Heart left ventricle (tissue), 16 donors: ENCODE measurements around the gene GALM. TPM values are rescaled to one million over a fixed set of nuclear protein-coding genes. Genes with fewer than 3 reads are reported as not detected.
"Not testable (repeated sequence)": the region's sequence is repeated elsewhere in the genome, so short reads cannot be mapped to it uniquely, and the experiment has no call there.

ENCODE experiments used
- ATAC-seq, 4 donors: fragments of 200-7000 bp; cut with Tn5 transposase; one replicate each; pipeline ENCODE4 v1.9.1; 2020 to 2022; ENCODE audit warnings: moderate library complexity in 4 of 4, mild to moderate bottlenecking in 3 of 4, moderate number of reproducible peaks in 1 of 4
- DNase-seq, 5 donors: peaks; one replicate each; pipeline ENCODE4 v3.0.0-alpha.2; 2020
- H3K27ac ChIP-seq, 12 donors: fragments of 200-600 bp; sonication (generic) in 4 of 12; one replicate each; pipeline versions ENCODE4 v1.5.0 to v1.8.0; 2016 to 2022; ENCODE audit warnings: mild to moderate bottlenecking in 2 of 12
- H3K27me3 ChIP-seq, 9 donors: fragments of 200-600 bp; sonication (generic) in 2 of 9; one replicate each; pipeline versions ENCODE4 v1.5.1 to v1.8.0; 2016 to 2022; ENCODE audit warnings: mild to moderate bottlenecking in 3 of 9
- H3K36me3 ChIP-seq, 9 donors: fragments of 200-600 bp; sonication (generic) in 2 of 9; one replicate each; pipeline versions ENCODE4 v1.5.0 to v1.8.0; 2018 to 2022; ENCODE audit warnings: mild to moderate bottlenecking in 2 of 9
- H3K4me1 ChIP-seq, 12 donors: fragments of 200-600 bp; sonication (generic) in 4 of 12; one replicate each; pipeline versions ENCODE4 v1.5.0 to v1.8.0; 2016 to 2022; ENCODE audit warnings: mild to moderate bottlenecking in 3 of 12
- H3K4me3 ChIP-seq, 12 donors: fragments of 200-600 bp; sonication (generic) in 4 of 12; one replicate each; pipeline versions ENCODE4 v1.5.0 to v1.8.0; 2017 to 2022; ENCODE audit warnings: mild to moderate bottlenecking in 9 of 12, moderate library complexity in 4 of 12
- H3K9me3 ChIP-seq, 12 donors: fragments of 200-600 bp; sonication (generic) in 4 of 12; one replicate each; pipeline versions ENCODE4 v1.5.0 to v1.8.0; 2016 to 2022; ENCODE audit warnings: mild to moderate bottlenecking in 1 of 12
- CTCF ChIP-seq, 12 donors: fragments of 200-600 bp; sonication (generic) in 4 of 12; IDR thresholded peaks; one replicate each; pipeline versions ENCODE4 v1.5.0 to v1.8.0; 2018 to 2022; ENCODE audit warnings: antibody characterized with exemption in 12 of 12, mild to moderate bottlenecking in 5 of 12
- POLR2A ChIP-seq, 2 donors: fragments of 450-650 bp; IDR thresholded peaks; one replicate each; pipeline ENCODE4 v1.6.1; 2017; ENCODE audit warnings: antibody characterized with exemption in 2 of 2, mild to moderate bottlenecking in 2 of 2, moderate library complexity in 2 of 2
- WGBS, 4 donors: extraction: QIAGEN DNeasy Blood & Tissue Kit in 2 of 4; methylation state at CpG; one replicate each; pipeline versions ENCODE4 v1.1.5 to v1.1.7; 2013 to 2018; 5-methylcytosine and 5-hydroxymethylcytosine counted together
- intact Hi-C, 10 donors: fragments of 100-400 bp; cut with DNase I; formaldehyde crosslinking; loops; one replicate each; pipeline versions ENCODE4 v1.11.1 to v1.14.2; 2022
- polyA plus RNA-seq, 2 donors: library from polyadenylated mRNA; stranded (reverse); fragments of 200-250 nt; gene quantifications; one replicate each; pipeline ENCODE4 v1.2.3, GENCODE V29; 2013
- total RNA-seq, 9 donors: library from RNA; depleted of rRNA in 2 of 9; stranded (reverse); fragments of >200 nt in 2 of 9; fragmentation: NEBNext Ultra II Directional in 3 of 9; extraction: Animal tissue kit (Norgen Biotek cat#: 25700) in 3 of 9; gene quantifications; one replicate each; pipeline versions ENCODE4 v1.1.0 to v1.2.4, GENCODE V29; 2016 to 2023
- donor health status: ischemic (EF 13 %, LVEDD 7.1; RV severe dilation, severe dysfunction).
- donor health status: healthy with polysubstance abuse.
- donor health status: DM: no; HTN: yes; CAD: no.
- donor health status: DM: no; HTN: no; CAD: no.
- donor health status: ischemic (EF 25% LVEDD 6.9; RV normal size, moderate dysfunction).
- donor health status: ischemic (EF 25% LVEDD 5.7; RV mildly dilated, moderate dysfunction).
- donor health status: healthy.
- donor health status: DM: yes; HTN: yes; CAD: no.
- donor health status: ischemic (EF 35%, LVEDD 5.7; RV mildly dilated, moderate dysfunction).
- donor health status: nonischemic (EF 11% LVEDD 7.7; RV severe dilation, severe dysfunction).
- donor health status: DM: yes; HTN: yes; CAD: no.
- donor health status: PGD.
- donor health status: ischemic (EF 29% LVEDD 5.4; RV normal size, mild dysfunction).
- donor health status: nonischemic (EF 23%, LVEDD 6.1; RV moderate dilation, normal function).

The GALM gene
- total and polyA plus RNA-seq, 11 donors: 6.3 to 25.3 (median 11.9) TPM

DNA sequence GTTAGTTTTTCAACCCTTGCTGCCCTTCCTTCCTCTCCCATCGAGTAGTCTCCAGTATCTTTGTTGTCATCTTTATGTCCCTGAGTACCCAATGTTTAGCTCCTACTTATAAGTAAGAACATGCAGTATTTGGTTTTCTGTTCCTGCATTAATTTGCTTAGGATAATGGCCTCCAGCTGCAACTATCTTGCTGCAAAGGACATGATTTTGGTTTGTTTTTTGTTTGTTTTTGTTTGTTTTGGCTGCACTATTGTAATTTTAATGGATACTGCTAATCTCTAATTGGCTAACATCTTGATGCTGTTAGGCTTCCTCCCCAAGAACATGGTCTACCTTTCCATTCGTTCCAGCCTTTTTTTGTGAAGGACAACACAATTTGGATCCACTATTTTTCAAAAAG, 32.0 kb upstream of the GALM start:
- 40 to 67% (median 49%) methylated on average over 2 of the region's 2 CpGs for WGBS, 4 donors
- Histone ChIP-seq H3K36me3 (no peaks in the 10 kb centered on the region), H3K4me3 (no peak overlapping the region), H3K27ac (no peak overlapping the region), H3K4me1 (peaks cover 0 to 17% (median 0%) of the 10 kb centered on the region in 12 donors), H3K27me3 (no peaks in the 10 kb centered on the region), H3K9me3 (peaks cover 0 to 10% (median 0%) of the 10 kb centered on the region in 12 donors)
- DNase-seq (no peak), ATAC-seq (no peak)
- TF ChIP-seq POLR2A (IDR thresholded peaks at IDR 0.05): no peak
- no peak for TF ChIP-seq CTCF (IDR thresholded peaks at IDR 0.05)
- intact Hi-C loops: no loop called here

DNA sequence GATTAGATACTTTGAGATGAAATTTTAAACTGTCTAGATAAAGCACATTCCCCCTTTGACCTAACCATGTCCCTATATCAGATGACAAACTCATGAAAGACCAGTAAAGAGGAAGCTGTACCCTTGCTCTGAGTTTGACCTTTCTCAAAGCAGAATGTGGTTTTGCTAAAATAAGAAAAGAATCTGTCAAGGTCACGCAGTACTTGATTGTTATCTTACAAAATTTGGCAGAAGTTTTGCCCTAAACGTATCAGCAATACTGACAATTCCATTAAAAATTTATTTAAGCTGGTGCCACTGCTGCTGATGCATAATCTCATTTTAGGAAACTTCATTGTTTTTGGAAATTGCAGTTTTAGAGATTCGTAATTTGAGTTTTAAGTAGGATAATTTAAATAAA, 31.2 kb upstream of the GALM start:
- H3K27ac ChIP-seq: no peak overlapping the region
- H3K36me3 ChIP-seq: no peaks in the 10 kb centered on the region
- DNase-seq (no peak), ATAC-seq (no peak)
- peaks cover 0 to 17% (median 0%) of the 10 kb centered on the region in 12 donors for H3K4me1 ChIP-seq
- H3K27me3 ChIP-seq: no peaks in the 10 kb centered on the region
- no peak overlapping the region for H3K4me3 ChIP-seq
- peaks cover 0 to 6% (median 0%) of the 10 kb centered on the region in 12 donors for H3K9me3 ChIP-seq
- intact Hi-C loops: no loop called here
- no peak for TF ChIP-seq POLR2A (IDR thresholded peaks at IDR 0.05)
- TF ChIP-seq CTCF (IDR thresholded peaks at IDR 0.05): no peak
- WGBS, 4 donors: 42 to 53% (median 46%) methylated on average over 3 of the region's 3 CpGs

- WGBS, 4 donors: 85 to 90% (median 89%) methylated on average over 4 of the region's 4 CpGs
- Histone ChIP-seq H3K27me3 (no peaks in the 10 kb centered on the region), H3K27ac (no peak overlapping the region), H3K4me3 (no peak overlapping the region), H3K9me3 (peaks cover 0 to 2% (median 0%) of the 10 kb centered on the region in 12 donors), H3K4me1 (peaks cover 0 to 17% (median 0%) of the 10 kb centered on the region in 12 donors), H3K36me3 (no peaks in the 10 kb centered on the region)
- intact Hi-C loops: no loop called here
- DNase-seq (no peak), ATAC-seq (no peak)
- TF ChIP-seq CTCF (IDR thresholded peaks at IDR 0.05): no peak
- no peak for TF ChIP-seq POLR2A (IDR thresholded peaks at IDR 0.05)
These were observed 30.8 kb upstream of the GALM start for GRCh38 chr2:38635139-38635538.

GRCh38 chr2:38636069-38636468, 29.8 kb upstream of the GALM start:
- ATAC-seq: no peak
- no peaks in the 10 kb centered on the region for H3K9me3 ChIP-seq
- H3K27me3 ChIP-seq: no peaks in the 10 kb centered on the region
- intact Hi-C loops: no loop called here
- H3K4me1 ChIP-seq: peaks cover 0 to 17% (median 0%) of the 10 kb centered on the region in 12 donors
- 83 to 89% (median 86%) methylated on average over 4 of the region's 4 CpGs for WGBS, 4 donors
- H3K27ac ChIP-seq: no peak overlapping the region
- TF ChIP-seq CTCF (IDR thresholded peaks at IDR 0.05) (no peak), POLR2A (IDR thresholded peaks at IDR 0.05) (no peak)
- H3K36me3 ChIP-seq: no peaks in the 10 kb centered on the region
- no peak for DNase-seq
- H3K4me3 ChIP-seq: no peak overlapping the region

GRCh38 chr2:38642373-38643017, 23.4 kb upstream of the GALM start:
- intact Hi-C loops, H3K4me3 ChIP-seq, H3K36me3 ChIP-seq, H3K9me3 ChIP-seq, H3K27ac ChIP-seq, ATAC-seq, H3K27me3 ChIP-seq, H3K4me1 ChIP-seq, DNase-seq: not testable (repeated sequence)
- 89 to 93% (median 92%) methylated on average over 12 to 14 of the region's 14 CpGs for WGBS, 4 donors
